ENCODE measurements around the gene PTGFRN. TPM values are rescaled to one million over a fixed set of nuclear protein-coding genes. Genes with fewer than 3 reads are reported as not detected.

Gene PTGFRN
- total and polyA plus RNA-seq, 9 of the 15 experiments (the other 6 are each of a cell fraction or from before 2014, with no cell fraction given): 17.3 to 33.1 (median 25.7) TPM

GRCh38 chr1:116986421-116987255, 76.9 kb downstream of the PTGFRN start (continued):
- TF ChIP-seq ZNF324 (CRISPR knock-in tag; IDR thresholded peaks at IDR 0.05) (no peak), RNF2 (IDR thresholded peaks at IDR 0.05) (peak; percentile 30; the same call in 1 of the 2 replicates), BHLHE40 (IDR thresholded peaks at IDR 0.05; ENCODE audit: low read length) (no peak), ZNF695 (CRISPR knock-in tag; IDR thresholded peaks at IDR 0.05) (no peak), C11orf30 (IDR thresholded peaks at IDR 0.05; ENCODE audit: low read depth) (no peak), CBFA2T3 (IDR thresholded peaks at IDR 0.05) (peak; percentile 66), BCLAF1 (IDR thresholded peaks at IDR 0.05; ENCODE audit: borderline replicate concordance in 1 of 2, control insufficient read depth in 1 of 2, low read depth in 2 of 2, low read length in 1 of 2) (no peak), ZNF12 (CRISPR knock-in tag; IDR thresholded peaks at IDR 0.05) (0 out of 2 replicates have a peak, but pooled peaks have one; percentile 35), HDAC3 (IDR thresholded peaks at IDR 0.05; ENCODE audit: borderline replicate concordance, partially characterized antibody) (no peak), DPF2 (IDR thresholded peaks at IDR 0.05) (peak; percentile 50; the same call in 1 of the 2 replicates), CTBP1 (IDR thresholded peaks at IDR 0.05; ENCODE audit: borderline replicate concordance) (peak; percentile 63; the same call in 1 of the 2 replicates), ESRRA (IDR thresholded peaks at IDR 0.05; ENCODE audit: borderline replicate concordance, low read depth) (peak; percentile 55; the same call in 1 of the 2 replicates), ZNF589 (CRISPR knock-in tag; IDR thresholded peaks at IDR 0.05; ENCODE audit: low read depth) (no peak), HNRNPH1 (optimal IDR thresholded peaks at IDR 0.05; ENCODE audit: low read depth, low read length) (no peak), TARDBP (IDR thresholded peaks at IDR 0.05) (no peak), IRF1 (CRISPR knock-in tag; IDR thresholded peaks at IDR 0.05; ENCODE audit: borderline replicate concordance) (no peak)
- TF ChIP-seq, protein P1, sequence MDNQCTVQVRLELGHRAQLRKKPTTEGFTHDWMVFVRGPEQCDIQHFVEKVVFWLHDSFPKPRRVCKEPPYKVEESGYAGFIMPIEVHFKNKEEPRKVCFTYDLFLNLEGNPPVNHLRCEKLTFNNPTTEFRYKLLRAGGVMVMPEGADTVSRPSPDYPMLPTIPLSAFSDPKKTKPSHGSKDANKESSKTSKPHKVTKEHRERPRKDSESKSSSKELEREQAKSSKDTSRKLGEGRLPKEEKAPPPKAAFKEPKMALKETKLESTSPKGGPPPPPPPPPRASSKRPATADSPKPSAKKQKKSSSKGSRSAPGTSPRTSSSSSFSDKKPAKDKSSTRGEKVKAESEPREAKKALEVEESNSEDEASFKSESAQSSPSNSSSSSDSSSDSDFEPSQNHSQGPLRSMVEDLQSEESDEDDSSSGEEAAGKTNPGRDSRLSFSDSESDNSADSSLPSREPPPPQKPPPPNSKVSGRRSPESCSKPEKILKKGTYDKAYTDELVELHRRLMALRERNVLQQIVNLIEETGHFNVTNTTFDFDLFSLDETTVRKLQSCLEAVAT (IDR thresholded peaks at IDR 0.05): 0 out of 4 replicates have a peak, but pooled peaks of 1 of the 2 experiments have one; percentile 60
- TF ChIP-seq, protein P2, sequence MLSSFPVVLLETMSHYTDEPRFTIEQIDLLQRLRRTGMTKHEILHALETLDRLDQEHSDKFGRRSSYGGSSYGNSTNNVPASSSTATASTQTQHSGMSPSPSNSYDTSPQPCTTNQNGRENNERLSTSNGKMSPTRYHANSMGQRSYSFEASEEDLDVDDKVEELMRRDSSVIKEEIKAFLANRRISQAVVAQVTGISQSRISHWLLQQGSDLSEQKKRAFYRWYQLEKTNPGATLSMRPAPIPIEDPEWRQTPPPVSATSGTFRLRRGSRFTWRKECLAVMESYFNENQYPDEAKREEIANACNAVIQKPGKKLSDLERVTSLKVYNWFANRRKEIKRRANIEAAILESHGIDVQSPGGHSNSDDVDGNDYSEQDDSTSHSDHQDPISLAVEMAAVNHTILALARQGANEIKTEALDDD (IDR thresholded peaks at IDR 0.05): no peak
- TF ChIP-seq, protein P3, sequence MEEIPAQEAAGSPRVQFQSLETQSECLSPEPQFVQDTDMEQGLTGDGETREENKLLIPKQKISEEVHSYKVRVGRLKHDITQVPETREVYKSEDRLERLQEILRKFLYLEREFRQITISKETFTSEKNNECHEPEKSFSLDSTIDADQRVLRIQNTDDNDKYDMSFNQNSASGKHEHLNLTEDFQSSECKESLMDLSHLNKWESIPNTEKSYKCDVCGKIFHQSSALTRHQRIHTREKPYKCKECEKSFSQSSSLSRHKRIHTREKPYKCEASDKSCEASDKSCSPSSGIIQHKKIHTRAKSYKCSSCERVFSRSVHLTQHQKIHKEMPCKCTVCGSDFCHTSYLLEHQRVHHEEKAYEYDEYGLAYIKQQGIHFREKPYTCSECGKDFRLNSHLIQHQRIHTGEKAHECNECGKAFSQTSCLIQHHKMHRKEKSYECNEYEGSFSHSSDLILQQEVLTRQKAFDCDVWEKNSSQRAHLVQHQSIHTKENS (CRISPR knock-in tag; IDR thresholded peaks at IDR 0.05): no peak
- TF ChIP-seq, protein P4, sequence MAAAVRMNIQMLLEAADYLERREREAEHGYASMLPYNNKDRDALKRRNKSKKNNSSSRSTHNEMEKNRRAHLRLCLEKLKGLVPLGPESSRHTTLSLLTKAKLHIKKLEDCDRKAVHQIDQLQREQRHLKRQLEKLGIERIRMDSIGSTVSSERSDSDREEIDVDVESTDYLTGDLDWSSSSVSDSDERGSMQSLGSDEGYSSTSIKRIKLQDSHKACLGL (CRISPR knock-in tag; IDR thresholded peaks at IDR 0.05; ENCODE audit: borderline replicate concordance, poor library complexity, severe bottlenecking): no peak
